ENCODE results near the gene CNTNAP2.

CNTNAP2 gene

GRCh38 chr7:147363101-147363500, 1246.5 kb downstream of the CNTNAP2 start:
- POLR2A ChIA-PET, result no interaction called here
- CTCF ChIA-PET, result no interaction called here
- Histone ChIP-seq H3K4me1 (ENCODE audit: control extremely low read depth in 1 of 4, control insufficient read depth in 4 of 4, insufficient read depth in 4 of 4, low read length in 3 of 4) (no peaks in the 10 kb centered on the region), H3K27me3 (replicated peaks in 2 of 5; ENCODE audit: control insufficient read depth in 4 of 5, insufficient read depth in 5 of 5, low read length in 4 of 5) (no peaks in the 10 kb centered on the region), H3K4me3 (ENCODE audit: control insufficient read depth in 1 of 7, extremely low read depth in 1 of 7, insufficient read depth in 4 of 7, low read depth in 2 of 7, low read length in 6 of 7) (no peak overlapping the region), H3K9me3 (ENCODE audit: control extremely low read depth in 1 of 5, control insufficient read depth in 4 of 5, insufficient read depth in 2 of 5, low read depth in 1 of 5, low read length in 4 of 5) (no peaks in the 10 kb centered on the region), H3K36me3 (ENCODE audit: control insufficient read depth in 4 of 4, insufficient read depth in 4 of 4, low read length in 3 of 4) (no peaks in the 10 kb centered on the region), H3K27ac (ENCODE audit: insufficient read depth in 1 of 2, low read depth in 1 of 2, low read length in 2 of 2, poor library complexity in 1 of 2, severe bottlenecking in 2 of 2) (no peak overlapping the region)
- 73% methylated on average over 3 of the region's 4 CpGs for WGBS (ENCODE audit: insufficient coverage)
- DNase-seq, result no peak

- peak; percentile 7 to 40 (median 15) for DNase-seq
- ChIA-PET CTCF (no interaction called here), POLR2A (no interaction called here)
- WGBS (ENCODE audit: insufficient coverage), result 50% methylated on average over 2 of the region's 5 CpGs
- no peaks in the 10 kb centered on the region for H3K27me3 ChIP-seq (replicated peaks in 2 of 5; ENCODE audit: control insufficient read depth in 4 of 5, insufficient read depth in 5 of 5, low read length in 4 of 5)
- H3K9me3 ChIP-seq (ENCODE audit: control extremely low read depth in 1 of 5, control insufficient read depth in 4 of 5, insufficient read depth in 2 of 5, low read depth in 1 of 5, low read length in 4 of 5), result no peaks in the 10 kb centered on the region
- H3K4me1 ChIP-seq (ENCODE audit: control extremely low read depth in 1 of 4, control insufficient read depth in 4 of 4, insufficient read depth in 4 of 4, low read length in 3 of 4), result no peaks in the 10 kb centered on the region
- no peaks in the 10 kb centered on the region for H3K36me3 ChIP-seq (ENCODE audit: control insufficient read depth in 4 of 4, insufficient read depth in 4 of 4, low read length in 3 of 4)
- H3K4me3 ChIP-seq (ENCODE audit: control insufficient read depth in 1 of 7, extremely low read depth in 1 of 7, insufficient read depth in 4 of 7, low read depth in 2 of 7, low read length in 6 of 7), result no peak overlapping the region
- H3K27ac ChIP-seq (ENCODE audit: insufficient read depth in 1 of 2, low read depth in 1 of 2, low read length in 2 of 2, poor library complexity in 1 of 2, severe bottlenecking in 2 of 2), result no peak overlapping the region
Measured at GRCh38 chr7:147376192-147376591, 1259.6 kb downstream of the CNTNAP2 start.

- Histone ChIP-seq H3K4me1 (ENCODE audit: control extremely low read depth in 1 of 4, control insufficient read depth in 4 of 4, insufficient read depth in 4 of 4, low read length in 3 of 4) (no peaks in the 10 kb centered on the region), H3K27ac (ENCODE audit: insufficient read depth in 1 of 2, low read depth in 1 of 2, low read length in 2 of 2, poor library complexity in 1 of 2, severe bottlenecking in 2 of 2) (no peak overlapping the region), H3K36me3 (ENCODE audit: control insufficient read depth in 4 of 4, insufficient read depth in 4 of 4, low read length in 3 of 4) (no peaks in the 10 kb centered on the region), H3K27me3 (replicated peaks in 2 of 5; ENCODE audit: control insufficient read depth in 4 of 5, insufficient read depth in 5 of 5, low read length in 4 of 5) (no peaks in the 10 kb centered on the region), H3K4me3 (ENCODE audit: control insufficient read depth in 1 of 7, extremely low read depth in 1 of 7, insufficient read depth in 4 of 7, low read depth in 2 of 7, low read length in 6 of 7) (no peak overlapping the region), H3K9me3 (ENCODE audit: control extremely low read depth in 1 of 5, control insufficient read depth in 4 of 5, insufficient read depth in 2 of 5, low read depth in 1 of 5, low read length in 4 of 5) (no peaks in the 10 kb centered on the region)
- WGBS (ENCODE audit: insufficient coverage), result no CpG with 5 or more reads among the region's 5 CpGs
- ChIA-PET CTCF (no interaction called here), POLR2A (no interaction called here)
- DNase-seq, result no peak
Measured at GRCh38 chr7:147380926-147381325, 1264.3 kb downstream of the CNTNAP2 start.

- no peaks in the 10 kb centered on the region for H3K36me3 ChIP-seq (ENCODE audit: control insufficient read depth in 4 of 4, insufficient read depth in 4 of 4, low read length in 3 of 4)
- H3K4me1 ChIP-seq (ENCODE audit: control extremely low read depth in 1 of 4, control insufficient read depth in 4 of 4, insufficient read depth in 4 of 4, low read length in 3 of 4), result no peaks in the 10 kb centered on the region
- H3K4me3 ChIP-seq (ENCODE audit: control insufficient read depth in 1 of 7, extremely low read depth in 1 of 7, insufficient read depth in 4 of 7, low read depth in 2 of 7, low read length in 6 of 7), result no peak overlapping the region
- ChIA-PET POLR2A (no interaction called here), CTCF (no interaction called here)
- H3K27ac ChIP-seq (ENCODE audit: insufficient read depth in 1 of 2, low read depth in 1 of 2, low read length in 2 of 2, poor library complexity in 1 of 2, severe bottlenecking in 2 of 2), result no peak overlapping the region
- H3K9me3 ChIP-seq (ENCODE audit: control extremely low read depth in 1 of 5, control insufficient read depth in 4 of 5, insufficient read depth in 2 of 5, low read depth in 1 of 5, low read length in 4 of 5), result peaks cover 0 to 3% (median 2%) of the 10 kb centered on the region in 5 experiments
- H3K27me3 ChIP-seq (replicated peaks in 2 of 5; ENCODE audit: control insufficient read depth in 4 of 5, insufficient read depth in 5 of 5, low read length in 4 of 5), result no peaks in the 10 kb centered on the region
- no peak for DNase-seq
Measured at GRCh38 chr7:147394329-147394728, 1277.7 kb downstream of the CNTNAP2 start.

GRCh38 chr7:147400221-147400689, 1283.7 kb downstream of the CNTNAP2 start:
- no peaks in the 10 kb centered on the region for H3K36me3 ChIP-seq (ENCODE audit: control insufficient read depth in 4 of 4, insufficient read depth in 4 of 4, low read length in 3 of 4)
- no peak overlapping the region for H3K4me3 ChIP-seq (ENCODE audit: control insufficient read depth in 1 of 7, extremely low read depth in 1 of 7, insufficient read depth in 4 of 7, low read depth in 2 of 7, low read length in 6 of 7)
- H3K27me3 ChIP-seq (replicated peaks in 2 of 5; ENCODE audit: control insufficient read depth in 4 of 5, insufficient read depth in 5 of 5, low read length in 4 of 5), result no peaks in the 10 kb centered on the region
- ChIA-PET POLR2A (no interaction called here), CTCF (no interaction called here)
- DNase-seq, result no peak
- WGBS (ENCODE audit: insufficient coverage), result 90% methylated on average over 3 of the region's 3 CpGs
- H3K27ac ChIP-seq (ENCODE audit: insufficient read depth in 1 of 2, low read depth in 1 of 2, low read length in 2 of 2, poor library complexity in 1 of 2, severe bottlenecking in 2 of 2), result no peak overlapping the region
- peaks cover 0 to 4% (median 0%) of the 10 kb centered on the region in 5 experiments for H3K9me3 ChIP-seq (ENCODE audit: control extremely low read depth in 1 of 5, control insufficient read depth in 4 of 5, insufficient read depth in 2 of 5, low read depth in 1 of 5, low read length in 4 of 5)
- no peaks in the 10 kb centered on the region for H3K4me1 ChIP-seq (ENCODE audit: control extremely low read depth in 1 of 4, control insufficient read depth in 4 of 4, insufficient read depth in 4 of 4, low read length in 3 of 4)

- DNase-seq, result no peak
- ChIA-PET POLR2A (no interaction called here), CTCF (no interaction called here)
- H3K4me1 ChIP-seq (ENCODE audit: control extremely low read depth in 1 of 4, control insufficient read depth in 4 of 4, insufficient read depth in 4 of 4, low read length in 3 of 4), result no peaks in the 10 kb centered on the region
- no peaks in the 10 kb centered on the region for H3K36me3 ChIP-seq (ENCODE audit: control insufficient read depth in 4 of 4, insufficient read depth in 4 of 4, low read length in 3 of 4)
- no peak overlapping the region for H3K27ac ChIP-seq (ENCODE audit: insufficient read depth in 1 of 2, low read depth in 1 of 2, low read length in 2 of 2, poor library complexity in 1 of 2, severe bottlenecking in 2 of 2)
- H3K27me3 ChIP-seq (replicated peaks in 2 of 5; ENCODE audit: control insufficient read depth in 4 of 5, insufficient read depth in 5 of 5, low read length in 4 of 5), result no peaks in the 10 kb centered on the region
- whole genome bisulfite sequencing (ENCODE audit: insufficient coverage), result no CpG with 5 or more reads among the region's 1 CpG
- H3K9me3 ChIP-seq (ENCODE audit: control extremely low read depth in 1 of 5, control insufficient read depth in 4 of 5, insufficient read depth in 2 of 5, low read depth in 1 of 5, low read length in 4 of 5), result peaks cover 0 to 4% (median 0%) of the 10 kb centered on the region in 5 experiments
- H3K4me3 ChIP-seq (ENCODE audit: control insufficient read depth in 1 of 7, extremely low read depth in 1 of 7, insufficient read depth in 4 of 7, low read depth in 2 of 7, low read length in 6 of 7), result no peak overlapping the region
Measured at GRCh38 chr7:147400925-147401324, 1284.3 kb downstream of the CNTNAP2 start.

GRCh38 chr7:147405621-147406020, 1289.0 kb downstream of the CNTNAP2 start:
- Histone ChIP-seq H3K27me3 (replicated peaks in 2 of 5; ENCODE audit: control insufficient read depth in 4 of 5, insufficient read depth in 5 of 5, low read length in 4 of 5) (no peaks in the 10 kb centered on the region), H3K9me3 (ENCODE audit: control extremely low read depth in 1 of 5, control insufficient read depth in 4 of 5, insufficient read depth in 2 of 5, low read depth in 1 of 5, low read length in 4 of 5) (peaks cover 0 to 4% (median 0%) of the 10 kb centered on the region in 5 experiments), H3K4me3 (ENCODE audit: control insufficient read depth in 1 of 7, extremely low read depth in 1 of 7, insufficient read depth in 4 of 7, low read depth in 2 of 7, low read length in 6 of 7) (no peak overlapping the region), H3K4me1 (ENCODE audit: control extremely low read depth in 1 of 4, control insufficient read depth in 4 of 4, insufficient read depth in 4 of 4, low read length in 3 of 4) (no peaks in the 10 kb centered on the region), H3K36me3 (ENCODE audit: control insufficient read depth in 4 of 4, insufficient read depth in 4 of 4, low read length in 3 of 4) (no peaks in the 10 kb centered on the region), H3K27ac (ENCODE audit: insufficient read depth in 1 of 2, low read depth in 1 of 2, low read length in 2 of 2, poor library complexity in 1 of 2, severe bottlenecking in 2 of 2) (no peak overlapping the region)
- POLR2A ChIA-PET, result no interaction called here
- WGBS (ENCODE audit: insufficient coverage), result 100% methylated on average over 2 of the region's 4 CpGs
- DNase-seq, result no peak
- CTCF ChIA-PET, result no interaction called here

Data from common myeloid progenitor, CD34-positive (primary cell).